GM19043 (cell line): ENCODE data around the gene TANC1.

Experiments used
- ATAC-seq: cut with Tn5 transposase; IDR thresholded peaks from one replicate; pipeline ENCODE4 v1.9.1; 2021; ENCODE audit warnings: low read depth; ENCODE audit not compliant: unreplicated experiment

Gene TANC1

GRCh38 chr2:159232456-159233170 lies 264.2 kb downstream of the TANC1 start:
- no peak for ATAC-seq

- ATAC-seq = no peak
These were observed 266.4 kb downstream of the TANC1 start for GRCh38 chr2:159234868-159235267.

DNA sequence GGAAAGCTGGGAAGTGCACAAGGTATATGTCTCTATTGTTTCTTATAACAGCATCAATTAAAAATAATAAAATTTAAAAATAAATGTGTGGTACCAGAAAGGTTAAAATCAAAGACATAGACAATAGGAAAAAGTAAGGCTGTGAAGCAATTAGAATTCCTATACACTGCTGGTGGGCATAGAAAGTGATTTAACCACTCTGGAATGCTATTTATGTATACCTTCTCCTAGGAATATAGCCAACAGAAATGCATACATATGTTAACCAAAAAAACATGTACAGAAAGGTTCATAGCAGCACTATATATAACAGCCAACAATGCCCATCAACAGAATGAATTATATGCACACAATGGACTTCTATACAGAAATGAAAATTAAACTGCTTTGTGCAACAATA lies 275.1 kb downstream of the TANC1 start:
- ATAC-seq = no peak

DNA sequence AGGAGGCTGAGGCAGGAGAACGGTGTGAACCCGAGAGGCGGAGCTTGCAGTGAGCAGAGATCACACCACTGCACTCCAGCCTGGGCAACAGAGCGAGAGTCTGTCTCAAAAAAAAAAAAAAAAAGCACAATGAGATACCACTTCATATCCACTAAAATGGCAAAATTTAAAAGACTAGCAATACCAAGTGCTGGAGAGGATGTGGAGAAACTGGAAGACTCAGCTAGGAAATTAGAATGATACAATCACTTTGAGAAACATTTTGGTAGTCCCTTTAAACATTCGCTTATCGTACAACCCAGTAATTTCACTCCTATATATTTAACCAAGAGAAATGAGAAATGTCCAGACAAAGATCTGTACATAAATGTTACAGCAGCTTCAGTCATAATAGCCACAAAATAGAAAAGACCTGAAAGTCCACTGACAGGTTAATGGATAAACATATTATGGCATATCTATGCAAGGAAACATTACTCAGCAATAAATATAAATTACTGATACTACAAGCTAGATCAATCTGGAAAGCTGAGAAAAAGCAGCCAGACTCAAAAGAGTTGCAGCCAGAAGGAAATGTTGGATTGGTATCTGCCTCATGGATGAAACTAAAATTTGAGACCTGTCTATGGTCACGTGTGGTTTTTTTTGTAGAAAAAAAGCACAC lies 278.0 kb downstream of the TANC1 start:
- ATAC-seq = no peak

GRCh38 chr2:159249990-159250715 lies 281.7 kb downstream of the TANC1 start:
- peak; percentile 76 for ATAC-seq

- ATAC-seq = no peak
These were observed 283.1 kb downstream of the TANC1 start for GRCh38 chr2:159251296-159252173.

DNA sequence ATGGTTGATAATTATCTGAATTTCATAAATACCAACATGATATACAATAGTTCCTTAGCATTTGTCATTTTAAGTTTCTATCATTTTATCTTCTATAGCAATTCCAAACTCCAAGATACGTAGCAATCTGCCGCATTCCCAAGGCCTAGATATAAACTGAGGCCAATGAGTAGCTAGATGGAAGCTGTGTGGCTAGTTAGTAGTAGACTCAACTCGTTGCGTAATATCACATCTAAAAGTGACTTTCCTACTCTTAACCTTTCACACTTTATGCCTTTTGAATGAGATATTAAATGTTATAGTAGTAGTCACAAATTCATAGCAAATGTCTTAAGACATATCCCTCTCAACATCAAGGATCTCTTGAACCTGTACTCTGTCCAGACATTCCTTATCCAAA lies 284.5 kb downstream of the TANC1 start:
- ATAC-seq = no peak

DNA sequence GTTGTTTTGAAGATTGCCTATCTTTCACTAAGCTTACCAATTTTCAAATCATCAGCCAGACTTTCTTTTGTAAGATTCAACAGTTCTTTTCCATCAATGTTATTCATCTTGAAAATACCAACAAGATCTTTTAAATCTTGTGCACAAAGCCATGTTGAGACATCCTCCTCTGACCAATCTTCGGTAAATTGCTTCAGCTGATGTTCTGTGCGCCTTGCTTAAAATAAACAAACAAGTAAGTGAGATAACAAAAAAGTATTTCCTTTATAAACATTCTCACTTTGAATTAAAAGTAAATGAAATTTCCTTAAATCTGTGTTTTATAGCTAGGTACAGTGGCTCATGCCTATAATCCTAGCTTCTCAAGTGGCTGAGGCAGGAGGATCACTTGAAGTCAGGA lies 287.7 kb downstream of the TANC1 start:
- ATAC-seq = no peak

DNA sequence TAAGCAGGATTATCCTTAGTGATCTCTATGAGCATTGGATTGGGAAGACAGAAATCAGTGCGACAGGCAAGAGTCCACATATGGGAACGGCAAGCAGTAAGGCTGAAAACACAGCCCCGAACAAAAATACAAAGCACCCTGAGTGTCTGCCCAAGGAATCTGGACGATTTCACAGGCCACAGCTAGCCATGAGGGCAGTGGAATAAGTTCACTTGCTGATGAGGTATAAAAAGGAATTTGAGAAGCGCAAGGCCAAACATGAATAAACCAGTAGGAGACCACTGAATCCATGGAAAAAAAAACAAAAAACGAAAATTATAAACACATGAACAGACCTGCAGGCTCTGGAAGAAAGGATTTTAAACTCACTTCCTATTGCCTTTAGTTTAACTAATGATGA lies 293.8 kb downstream of the TANC1 start:
- ATAC-seq = no peak

DNA sequence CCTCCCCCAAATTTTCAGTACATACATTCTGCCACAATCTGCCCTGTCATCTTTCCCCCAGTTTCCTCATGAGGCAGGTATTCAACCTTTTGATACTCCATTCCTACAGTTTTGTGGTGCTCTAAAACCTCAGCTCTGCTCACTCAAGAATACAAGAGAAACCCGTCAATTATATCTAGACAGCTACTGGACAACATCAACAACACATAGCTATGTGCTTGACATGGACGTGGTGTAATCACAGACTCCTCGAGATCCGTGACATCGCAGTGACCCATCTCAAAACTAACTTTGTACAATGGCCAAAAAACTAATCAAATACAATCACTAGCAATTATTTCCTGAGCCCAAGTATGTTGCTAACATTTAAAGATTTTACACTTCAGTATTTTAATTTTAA lies 294.5 kb downstream of the TANC1 start:
- no peak for ATAC-seq

DNA sequence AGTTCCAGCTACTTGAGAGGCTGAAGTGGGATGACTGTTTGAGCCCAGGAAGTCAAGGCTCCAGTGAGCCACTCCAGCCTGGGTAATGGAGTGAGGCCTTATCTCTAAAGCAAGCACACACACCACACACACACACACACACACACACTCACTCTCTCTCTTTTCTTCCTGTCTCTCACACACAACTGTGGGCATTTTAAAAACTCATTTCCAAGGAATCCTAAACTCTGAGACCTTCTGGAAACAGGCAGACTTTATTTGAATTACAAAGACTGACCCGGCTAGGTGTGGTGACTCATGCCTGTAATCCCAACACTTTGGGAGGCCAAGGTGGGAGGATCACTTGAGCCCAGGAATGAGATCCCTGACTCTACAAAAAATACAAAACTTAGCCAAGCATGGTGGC lies 296.7 kb downstream of the TANC1 start:
- no peak for ATAC-seq

DNA sequence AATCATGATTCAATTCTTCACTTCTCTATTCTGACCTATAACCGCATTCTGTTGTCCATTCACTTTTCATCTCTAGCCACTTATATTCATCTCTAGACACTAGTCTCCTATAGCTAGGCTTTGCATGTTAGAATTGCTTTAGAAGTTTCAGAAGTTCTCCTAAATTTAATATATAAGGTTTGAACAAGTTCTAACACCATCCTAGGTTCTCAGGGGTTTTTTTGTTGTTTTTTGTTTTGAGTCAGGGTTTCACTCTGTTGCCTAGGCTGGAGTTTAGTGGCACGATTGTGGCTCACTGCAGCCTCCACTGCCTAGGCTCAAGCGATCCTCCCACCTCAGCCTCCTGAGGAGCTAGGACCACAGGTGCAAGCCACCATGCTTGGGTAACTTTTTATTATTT lies 298.1 kb downstream of the TANC1 start:
- peak; percentile 60 for ATAC-seq

DNA sequence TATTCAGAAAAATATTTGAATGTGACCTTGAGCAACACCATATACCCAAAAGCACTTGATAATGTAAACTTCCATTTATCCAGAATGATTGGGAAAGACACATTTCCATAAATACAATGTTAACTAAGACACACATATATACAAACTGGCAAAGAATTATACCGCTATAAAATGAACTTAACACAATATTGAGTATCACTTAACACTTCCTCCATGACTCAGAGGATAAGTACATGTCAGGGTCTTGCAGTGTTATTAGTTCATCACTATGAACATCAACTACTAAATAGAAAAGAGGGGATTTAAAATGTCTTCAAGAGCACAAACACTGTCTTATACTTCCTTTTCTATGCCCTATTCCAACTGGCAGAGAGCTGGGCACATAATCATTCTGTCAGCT lies 299.5 kb downstream of the TANC1 start:
- ATAC-seq = no peak

- ATAC-seq = no peak
These were observed 302.4 kb downstream of the TANC1 start for GRCh38 chr2:159270744-159271379.

GRCh38 chr2:159272156-159272555 lies 303.7 kb downstream of the TANC1 start:
- ATAC-seq = no peak

DNA sequence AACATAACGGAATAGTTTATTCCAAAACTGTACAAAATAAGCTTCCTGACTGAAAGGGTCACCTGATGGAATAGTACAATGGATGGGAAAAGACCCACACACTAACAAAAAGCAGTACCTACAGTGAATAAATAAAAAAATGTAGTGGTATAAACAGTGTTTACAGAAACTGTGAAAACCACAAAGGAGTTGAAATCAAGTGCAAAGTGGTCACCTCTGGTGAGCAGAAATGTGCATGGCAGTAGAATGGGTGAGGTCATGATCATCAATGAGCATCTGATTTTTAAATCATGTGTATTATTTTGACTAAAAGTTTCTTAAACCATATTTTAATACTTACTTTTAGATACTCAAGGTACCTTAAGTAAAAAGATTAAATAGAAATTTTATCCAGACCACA lies 306.7 kb downstream of the TANC1 start:
- no peak for ATAC-seq

DNA sequence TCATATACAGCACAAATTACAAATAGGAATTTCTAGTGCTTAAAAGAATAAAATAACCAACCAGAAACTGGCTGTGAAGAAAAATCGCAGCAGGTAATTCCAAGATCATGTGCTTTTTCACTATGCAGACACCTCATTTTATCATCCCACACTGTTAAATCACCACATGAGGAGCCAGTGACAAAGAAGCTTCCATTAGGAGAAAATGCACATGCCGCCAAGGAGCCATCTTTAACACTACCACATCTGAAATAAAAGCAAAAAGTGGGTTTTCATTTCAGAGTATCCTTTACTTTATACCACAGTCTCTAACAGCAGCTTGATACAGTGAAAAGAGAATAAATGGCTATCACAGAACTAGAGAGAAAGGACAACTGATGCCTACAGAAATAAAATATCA lies 311.3 kb downstream of the TANC1 start:
- ATAC-seq = no peak

DNA sequence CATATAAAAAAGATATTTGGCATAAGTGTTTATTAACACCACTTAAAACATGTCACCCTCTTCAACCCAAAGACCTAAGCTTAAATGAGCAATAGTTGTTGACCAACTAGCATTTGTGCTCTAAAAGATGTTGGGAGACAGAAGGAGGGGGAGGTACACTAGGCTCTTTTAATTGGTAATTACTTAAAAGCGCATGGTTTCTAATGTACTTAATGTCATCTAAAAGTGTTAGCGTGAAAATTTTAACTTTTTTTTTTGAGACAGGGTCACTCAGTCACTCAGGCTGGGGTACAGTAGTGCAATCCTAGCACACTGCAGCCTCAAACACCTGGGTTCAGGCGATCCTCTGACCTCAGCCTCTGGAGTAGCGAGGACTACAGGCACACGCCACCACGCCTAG lies 312.6 kb downstream of the TANC1 start:
- no peak for ATAC-seq
